Neuronal stem cell (in vitro differentiated cells): ENCODE results near the gene AUTS2.
A peak's percentile ranks its signal among the peaks of the same experiment; 100 is the strongest.

ENCODE experiments used
- DNase-seq: peaks from one replicate; pipeline ENCODE4 v3.0.0-alpha.2; 2013; ENCODE audit warnings: low spot score
- H2AFZ ChIP-seq: one replicate; pipeline ENCODE4 v1.6.1; 2013; ENCODE audit warnings: mild to moderate bottlenecking, low read length, inconsistent platforms
- H2AK5ac ChIP-seq: 2 replicates; pipeline ENCODE4 v1.6.1; 2013; ENCODE audit warnings: low read depth, mild to moderate bottlenecking, inconsistent platforms, low read length, moderate library complexity, mixed read lengths
- H2BK120ac ChIP-seq: 2 replicates; pipeline ENCODE4 v1.6.1; 2013; ENCODE audit warnings: low read depth, mild to moderate bottlenecking, inconsistent platforms, low read length, moderate library complexity, mixed read lengths
- H2BK12ac ChIP-seq: one replicate; pipeline ENCODE4 v1.6.1; 2013; ENCODE audit warnings: low read length, inconsistent platforms
- H2BK15ac ChIP-seq: 2 replicates; pipeline ENCODE4 v1.6.1; 2013; ENCODE audit warnings: mild to moderate bottlenecking, low read length, inconsistent platforms, mixed read lengths
- H2BK5ac ChIP-seq: one replicate; pipeline ENCODE4 v1.6.1; 2013; ENCODE audit warnings: inconsistent platforms, mild to moderate bottlenecking, low read length, moderate library complexity
- H3K14ac ChIP-seq: one replicate; pipeline ENCODE4 v1.6.1; 2013; ENCODE audit warnings: low read length, inconsistent platforms
- H3K18ac ChIP-seq: 2 replicates; pipeline ENCODE4 v1.6.1; 2013; ENCODE audit warnings: low read length, inconsistent platforms
- H3K23ac ChIP-seq: 2 replicates; pipeline ENCODE4 v1.6.1; 2013; ENCODE audit warnings: low read depth, mild to moderate bottlenecking, mixed read lengths, low read length, inconsistent platforms; ENCODE audit not compliant: poor library complexity
- H3K27ac ChIP-seq: replicated peaks from 3 replicates; pipeline ENCODE4 v1.5.1; 2013; ENCODE audit warnings: low read length, inconsistent platforms
- H3K27me3 ChIP-seq, 3 experiments: 2 replicates each; pipeline ENCODE4 v1.6.1; 2013; ENCODE audit warnings: low read length in 3 of 3, mild to moderate bottlenecking in 2 of 3, inconsistent platforms in 1 of 3, low read depth in 1 of 3, mixed read lengths in 1 of 3, moderate library complexity in 1 of 3; ENCODE audit not compliant: control insufficient read depth in 3 of 3, insufficient read depth in 3 of 3
- H3K36me3 ChIP-seq, 2 donors: replicated peaks in 1 of 2; 2 replicates each; pipeline ENCODE4 v1.6.1; 2013; ENCODE audit warnings: low read length in 2 of 2; ENCODE audit not compliant: control insufficient read depth in 2 of 2, insufficient read depth in 2 of 2
- H3K4ac ChIP-seq: 2 replicates; pipeline ENCODE4 v1.6.1; 2013; ENCODE audit warnings: inconsistent platforms, mild to moderate bottlenecking, low read length, moderate library complexity
- H3K4me1 ChIP-seq, 2 donors: 1 replicate in 1 of 2; 2 replicates in 1 of 2; pipeline ENCODE4 v1.6.1; 2013; ENCODE audit warnings: low read length in 2 of 2, low read depth in 1 of 2; ENCODE audit not compliant: control insufficient read depth in 2 of 2, insufficient read depth in 1 of 2
- H3K4me2 ChIP-seq: one replicate; pipeline ENCODE4 v1.6.1; 2013; ENCODE audit warnings: mild to moderate bottlenecking, low read length, inconsistent platforms; ENCODE audit not compliant: insufficient read depth, poor library complexity, severe bottlenecking
- H3K4me3 ChIP-seq, 2 donors: 2 replicates each; pipeline ENCODE4 v1.5.1; 2013; ENCODE audit warnings: low read length in 2 of 2, mild to moderate bottlenecking in 2 of 2, inconsistent platforms in 1 of 2, moderate library complexity in 1 of 2
- H3K79me1 ChIP-seq: one replicate; pipeline ENCODE4 v1.6.1; 2013; ENCODE audit warnings: low read depth, mild to moderate bottlenecking, inconsistent platforms, low read length, moderate library complexity
- H3K9ac ChIP-seq: one replicate; pipeline ENCODE4 v1.6.1; 2013; ENCODE audit warnings: mild to moderate bottlenecking, low read depth, low read length, inconsistent platforms; ENCODE audit not compliant: poor library complexity
- H3K9me3 ChIP-seq, 2 donors: replicated peaks in 1 of 2; 2 replicates each; pipeline versions ENCODE3 to v1.6.1; 2013; ENCODE audit warnings: low read length in 2 of 2, mild to moderate bottlenecking in 2 of 2, inconsistent platforms in 1 of 2, low read depth in 1 of 2, mixed read lengths in 1 of 2, moderate library complexity in 1 of 2; ENCODE audit not compliant: control insufficient read depth in 2 of 2, insufficient read depth in 1 of 2
- H4K8ac ChIP-seq: one replicate; pipeline ENCODE4 v1.6.1; 2013; ENCODE audit warnings: low read depth, mild to moderate bottlenecking, inconsistent platforms, low read length, moderate library complexity
- H4K91ac ChIP-seq: one replicate; pipeline ENCODE4 v1.6.1; 2013; ENCODE audit warnings: low read length, low read depth, mild to moderate bottlenecking, inconsistent platforms; ENCODE audit not compliant: poor library complexity
- WGBS, 2 donors: extraction: QIAGEN DNeasy Blood & Tissue Kit; methylation state at CpG; one replicate each; pipeline ENCODE4 v1.1.7; 2013; ENCODE audit warnings: missing lambda C conversion rate in 2 of 2, mixed read lengths in 1 of 2; ENCODE audit not compliant: insufficient read length in 2 of 2, insufficient replicate concordance in 1 of 2; ENCODE audit errors: extremely low coverage in 2 of 2; 5-methylcytosine and 5-hydroxymethylcytosine counted together

The AUTS2 gene

DNA sequence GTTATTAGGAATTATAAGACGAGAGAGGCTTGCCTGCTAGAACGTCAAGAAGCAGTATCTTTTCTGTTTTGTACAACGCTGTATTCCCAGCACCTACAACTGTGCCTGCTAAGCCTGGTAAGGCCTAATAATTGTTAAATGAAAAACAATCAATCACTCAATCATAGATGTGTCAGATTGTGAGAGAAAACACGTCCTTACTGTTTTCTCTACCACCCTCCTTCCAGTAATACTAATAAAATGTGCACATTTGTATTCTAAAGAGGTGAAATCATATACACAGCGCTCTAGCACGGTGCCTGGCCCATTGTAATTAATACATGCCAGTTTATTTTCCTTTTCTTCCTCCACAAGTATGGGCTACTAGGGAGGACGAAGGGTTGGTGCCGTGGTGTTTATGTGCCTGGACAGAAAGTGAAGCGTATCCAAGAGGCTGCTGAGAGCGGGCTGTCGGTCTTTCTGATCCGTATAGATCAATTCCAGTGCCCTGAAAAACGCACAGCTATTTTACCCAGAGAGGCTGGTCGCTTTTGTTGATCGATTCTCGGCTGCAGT, 1.5 kb upstream of the AUTS2 start:
- peak overlapping the region; percentile 99 for H3K4me2 ChIP-seq
- H3K9me3 ChIP-seq, result no peaks in the 10 kb centered on the region
- H2BK12ac ChIP-seq, result no peak overlapping the region
- no peak overlapping the region for H3K4ac ChIP-seq
- DNase-seq, result no peak
- WGBS, 2 donors, result no CpG with 5 or more reads among the region's 16 CpGs
- no peak overlapping the region for H4K91ac ChIP-seq
- H3K23ac ChIP-seq, result no peak overlapping the region
- H2BK120ac ChIP-seq, result no peak overlapping the region
- H3K36me3 ChIP-seq, result no peaks in the 10 kb centered on the region
- H3K27me3 ChIP-seq, result peaks cover 2 to 25% (median 3%) of the 10 kb centered on the region in 3 experiments
- H3K4me3 ChIP-seq, result peak overlapping the region; percentile 84 to 92
- H2AFZ ChIP-seq, result peak overlapping the region; percentile 99
- no peak overlapping the region for H3K9ac ChIP-seq
- H3K79me1 ChIP-seq, result peaks cover 3% of the 10 kb centered on the region
- H3K14ac ChIP-seq, result no peak overlapping the region
- no peak overlapping the region for H2AK5ac ChIP-seq
- H4K8ac ChIP-seq, result no peak overlapping the region
- H3K27ac ChIP-seq, result no peak overlapping the region
- no peak overlapping the region for H2BK15ac ChIP-seq
- H2BK5ac ChIP-seq, result no peak overlapping the region
- H3K18ac ChIP-seq, result no peak overlapping the region
- H3K4me1 ChIP-seq, result peaks cover 4 to 6% of the 10 kb centered on the region in 2 donors

DNA sequence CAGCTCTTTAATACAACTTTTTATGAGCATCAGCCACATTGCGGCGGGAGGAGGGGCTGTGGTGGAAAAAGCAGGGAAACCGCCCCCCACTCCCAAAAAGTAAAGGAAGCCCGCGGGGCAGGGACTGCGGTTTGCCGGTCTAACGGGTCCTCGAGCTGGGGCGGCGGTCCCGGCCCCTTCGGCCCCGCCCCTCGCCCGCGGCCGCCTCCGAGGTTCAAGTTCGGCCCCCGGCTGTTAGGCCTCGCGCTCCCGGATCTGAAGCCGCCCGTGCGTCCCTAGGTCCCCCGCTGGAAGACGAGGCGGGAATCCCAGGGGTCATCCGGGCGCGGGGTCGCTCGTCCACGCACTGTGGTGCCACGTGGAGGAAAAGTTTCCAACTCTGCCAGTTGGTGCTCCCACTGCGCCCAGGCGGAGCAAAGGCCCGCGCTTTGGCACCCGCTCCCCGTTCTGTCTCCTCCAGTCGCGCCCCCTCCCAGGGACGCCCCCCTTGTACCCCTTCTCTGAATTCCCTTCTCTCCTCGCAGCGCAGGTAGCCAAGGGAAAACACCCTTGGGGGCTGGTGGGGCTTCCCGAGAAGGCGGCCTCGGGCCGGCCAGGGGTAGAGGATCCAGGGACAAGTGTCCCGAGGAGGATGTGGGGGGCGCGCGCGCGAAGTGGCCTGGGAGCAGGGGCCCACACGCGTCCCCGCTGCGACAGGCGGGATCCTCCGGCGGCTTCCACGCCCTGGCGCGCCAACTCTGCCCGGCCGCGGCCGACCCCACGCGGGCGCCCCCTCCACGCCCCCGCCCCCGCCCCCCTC, 798 bp upstream of the AUTS2 start:
- Histone ChIP-seq H3K27ac (no peak overlapping the region), H3K4me3 (peak overlapping the region; percentile 84 to 92), H3K4ac (no peak overlapping the region), H2BK5ac (peak overlapping the region; percentile 66), H3K23ac (peak overlapping the region; percentile 80), H4K91ac (no peak overlapping the region), H3K9me3 (no peaks in the 10 kb centered on the region), H3K9ac (peak overlapping the region; percentile 44), H2AFZ (peak overlapping the region; percentile 99), H3K79me1 (peaks cover 3% of the 10 kb centered on the region), H4K8ac (no peak overlapping the region), H2BK120ac (no peak overlapping the region), H3K4me1 (peaks cover 4 to 9% of the 10 kb centered on the region in 2 donors), H2BK15ac (peak overlapping the region; percentile 89), H3K14ac (no peak overlapping the region), H2BK12ac (no peak overlapping the region), H3K36me3 (no peaks in the 10 kb centered on the region), H3K18ac (peak overlapping the region; percentile 95), H3K4me2 (peak overlapping the region; percentile 99), H3K27me3 (peaks cover 2 to 25% (median 3%) of the 10 kb centered on the region in 3 experiments), H2AK5ac (peak overlapping the region; percentile 63)
- no CpG with 5 or more reads among the region's 78 CpGs for WGBS, 2 donors
- peak; percentile 47 for DNase-seq

DNA sequence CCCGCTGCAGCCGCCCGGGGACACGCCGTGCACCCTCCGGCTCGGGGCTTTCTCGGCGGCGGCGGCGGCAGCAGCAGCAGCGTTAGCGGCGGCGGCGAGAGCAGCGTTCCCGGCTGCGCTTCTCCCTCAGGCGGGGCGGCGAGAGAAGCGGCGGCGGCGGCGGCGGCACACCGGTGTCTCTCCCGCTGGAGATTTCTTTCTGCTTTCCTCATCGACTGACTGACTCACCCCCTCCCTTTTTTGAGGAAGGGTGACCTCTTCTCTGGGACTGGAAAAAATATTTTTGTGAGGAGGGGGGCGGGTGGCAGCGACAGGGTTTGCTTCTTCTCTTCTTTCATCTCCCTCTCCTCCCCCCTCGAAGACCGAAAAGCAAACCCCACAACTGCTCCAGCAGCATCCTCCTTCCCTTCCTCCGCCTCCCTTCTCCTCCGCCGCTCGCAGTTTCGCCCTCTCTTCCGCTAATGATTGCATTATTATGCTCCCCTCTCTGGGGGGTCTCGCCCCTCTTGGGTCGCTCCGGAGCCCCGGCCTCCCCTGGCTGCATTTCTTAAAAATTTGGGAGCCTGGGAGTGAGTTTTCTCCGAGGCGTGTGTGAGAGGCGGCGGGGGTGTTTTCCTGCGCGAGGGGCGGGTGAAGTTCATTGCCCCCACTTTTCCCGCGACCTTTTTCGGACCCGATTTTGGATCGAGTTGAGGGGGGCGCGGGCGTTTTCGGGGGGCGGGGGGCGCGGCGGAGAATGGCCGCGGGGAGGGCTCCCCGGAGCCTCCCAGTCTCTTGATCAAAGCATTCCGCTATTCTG, 411 bp downstream of the AUTS2 start:
- Histone ChIP-seq H2BK120ac (peak overlapping the region; percentile 72), H3K27ac (peak overlapping the region; percentile 73), H2BK5ac (peak overlapping the region; percentile 94), H3K9ac (peak overlapping the region; percentile 86), H4K91ac (no peak overlapping the region), H3K79me1 (peaks cover 3% of the 10 kb centered on the region), H2AFZ (peak overlapping the region; percentile 91), H3K4me3 (peak overlapping the region; percentile 89 to 95), H3K9me3 (no peaks in the 10 kb centered on the region), H3K18ac (peak overlapping the region; percentile 99), H3K4me1 (peaks cover 4 to 12% of the 10 kb centered on the region in 2 donors), H3K27me3 (peaks cover 2 to 32% (median 3%) of the 10 kb centered on the region in 3 experiments), H3K14ac (peak overlapping the region; percentile 8), H2BK15ac (peak overlapping the region; percentile 67), H3K4ac (no peak overlapping the region), H2BK12ac (no peak overlapping the region), H4K8ac (no peak overlapping the region), H3K36me3 (no peaks in the 10 kb centered on the region), H2AK5ac (no peak overlapping the region), H3K23ac (no peak overlapping the region), H3K4me2 (peak overlapping the region; percentile 79)
- DNase-seq, result peak; percentile 49
- no CpG with 5 or more reads among the region's 70 CpGs for WGBS, 2 donors
